ENCODE data around the gene ELOB. TPM values are rescaled to one million over a fixed set of nuclear protein-coding genes. Genes with fewer than 3 reads are reported as not detected.

ELOB gene
- total and polyA plus RNA-seq, 2 donors (not counting 1 experiment from before 2014, with no cell fraction given): 124 to 436 TPM

- Histone ChIP-seq H3K9me3 (ENCODE audit: control insufficient read depth, insufficient read depth, low read depth, low read length) (no peaks in the 10 kb centered on the region), H3K27me3 (ENCODE audit: control insufficient read depth, insufficient read depth, low read length) (no peaks in the 10 kb centered on the region), H2AFZ (ENCODE audit: low read length) (no peak overlapping the region), H4K20me1 (ENCODE audit: control insufficient read depth, extremely low read depth, insufficient read depth, low read length) (peaks cover 2% of the 10 kb centered on the region), H3K9ac (ENCODE audit: insufficient read depth, low read length) (no peak overlapping the region), H3K79me2 (ENCODE audit: control insufficient read depth, insufficient read depth, low read length) (peaks cover 56% of the 10 kb centered on the region), H3K27ac (ENCODE audit: insufficient read depth, low read length) (peak overlapping the region; percentile 20), H3K4me2 (ENCODE audit: extremely low read depth, insufficient read depth, low read length) (no peak overlapping the region), H3K4me1 (ENCODE audit: control insufficient read depth, extremely low read depth, insufficient read depth, low read length) (peaks cover 7% of the 10 kb centered on the region), H3K36me3 (ENCODE audit: control insufficient read depth, insufficient read depth, low read length) (peaks cover 28% of the 10 kb centered on the region), H3K4me3 (replicated peaks in 1 of 4; ENCODE audit: control extremely low read depth in 1 of 4, insufficient read depth in 1 of 4, low read depth in 3 of 4, low read length in 4 of 4) (no peak overlapping the region)
- DNase-seq (ENCODE audit: low read depth in 2 of 2): peak; percentile 14 to 41
- TF ChIP-seq, protein P1, sequence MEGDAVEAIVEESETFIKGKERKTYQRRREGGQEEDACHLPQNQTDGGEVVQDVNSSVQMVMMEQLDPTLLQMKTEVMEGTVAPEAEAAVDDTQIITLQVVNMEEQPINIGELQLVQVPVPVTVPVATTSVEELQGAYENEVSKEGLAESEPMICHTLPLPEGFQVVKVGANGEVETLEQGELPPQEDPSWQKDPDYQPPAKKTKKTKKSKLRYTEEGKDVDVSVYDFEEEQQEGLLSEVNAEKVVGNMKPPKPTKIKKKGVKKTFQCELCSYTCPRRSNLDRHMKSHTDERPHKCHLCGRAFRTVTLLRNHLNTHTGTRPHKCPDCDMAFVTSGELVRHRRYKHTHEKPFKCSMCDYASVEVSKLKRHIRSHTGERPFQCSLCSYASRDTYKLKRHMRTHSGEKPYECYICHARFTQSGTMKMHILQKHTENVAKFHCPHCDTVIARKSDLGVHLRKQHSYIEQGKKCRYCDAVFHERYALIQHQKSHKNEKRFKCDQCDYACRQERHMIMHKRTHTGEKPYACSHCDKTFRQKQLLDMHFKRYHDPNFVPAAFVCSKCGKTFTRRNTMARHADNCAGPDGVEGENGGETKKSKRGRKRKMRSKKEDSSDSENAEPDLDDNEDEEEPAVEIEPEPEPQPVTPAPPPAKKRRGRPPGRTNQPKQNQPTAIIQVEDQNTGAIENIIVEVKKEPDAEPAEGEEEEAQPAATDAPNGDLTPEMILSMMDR (conservative IDR thresholded peaks at IDR 0.05 in 1 of 2, IDR thresholded peaks at IDR 0.05 in 1 of 2; ENCODE audit: low read depth in 1 of 2, low read length in 2 of 2): no peak
- TF ChIP-seq EZH2 (IDR thresholded peaks at IDR 0.05; ENCODE audit: low read length, missing control alignments): no peak
Measured at GRCh38 chr16:2773188-2773968, 3.7 kb downstream of the ELOB start.

DNA sequence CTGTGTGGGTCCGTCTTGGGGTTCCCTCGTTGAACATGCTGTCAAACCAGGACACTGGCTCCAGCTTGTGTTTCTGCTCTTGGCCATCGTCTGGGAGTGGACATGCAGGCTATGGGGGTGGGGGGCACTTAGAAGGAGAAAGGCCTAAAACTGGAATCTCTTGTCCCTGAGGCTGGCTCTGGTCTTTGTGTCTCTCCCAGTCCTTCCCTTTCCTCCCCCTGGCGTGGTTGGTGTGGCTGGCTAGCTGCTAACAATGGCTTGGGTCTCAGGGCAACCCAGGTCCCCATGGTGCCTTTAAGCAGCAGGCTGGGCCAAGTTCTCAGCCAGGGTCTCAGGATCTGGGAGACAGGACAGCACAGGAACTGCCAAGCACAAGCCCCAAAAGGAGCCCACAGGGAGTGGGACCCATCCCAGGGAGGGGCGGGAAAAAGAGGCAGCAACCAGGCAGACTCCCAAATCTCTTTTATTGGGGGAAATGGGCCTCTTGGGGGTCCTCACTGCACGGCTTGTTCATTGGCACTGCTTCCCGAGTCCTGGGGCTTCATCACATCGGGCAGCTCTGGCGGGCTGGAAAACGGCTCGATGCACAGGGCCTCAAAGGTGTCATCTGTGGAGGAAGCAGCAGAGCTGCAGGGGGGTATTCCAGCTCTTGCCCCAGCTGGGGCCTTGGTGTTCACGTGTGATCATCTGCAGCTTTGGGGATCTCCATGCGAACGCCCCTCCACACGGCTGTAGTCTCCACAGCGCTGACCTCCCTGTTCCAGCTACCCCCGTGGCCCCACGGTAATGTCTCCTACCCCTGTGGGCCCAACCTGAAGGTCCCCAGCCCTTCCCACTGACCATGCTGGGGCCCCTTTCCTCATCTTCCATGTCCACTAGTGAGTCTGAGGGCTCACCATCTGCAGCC, 5.3 kb downstream of the ELOB start:
- Histone ChIP-seq H3K9me3 (ENCODE audit: control insufficient read depth, insufficient read depth, low read depth, low read length) (no peaks in the 10 kb centered on the region), H3K27ac (ENCODE audit: insufficient read depth, low read length) (no peak overlapping the region), H3K9ac (ENCODE audit: insufficient read depth, low read length) (no peak overlapping the region), H3K4me3 (replicated peaks in 1 of 4; ENCODE audit: control extremely low read depth in 1 of 4, insufficient read depth in 1 of 4, low read depth in 3 of 4, low read length in 4 of 4) (no peak overlapping the region), H2AFZ (ENCODE audit: low read length) (no peak overlapping the region), H3K4me1 (ENCODE audit: control insufficient read depth, extremely low read depth, insufficient read depth, low read length) (peaks cover 7% of the 10 kb centered on the region), H3K27me3 (ENCODE audit: control insufficient read depth, insufficient read depth, low read length) (no peaks in the 10 kb centered on the region), H4K20me1 (ENCODE audit: control insufficient read depth, extremely low read depth, insufficient read depth, low read length) (peaks cover 6% of the 10 kb centered on the region), H3K36me3 (ENCODE audit: control insufficient read depth, insufficient read depth, low read length) (peaks cover 41% of the 10 kb centered on the region), H3K4me2 (ENCODE audit: extremely low read depth, insufficient read depth, low read length) (no peak overlapping the region), H3K79me2 (ENCODE audit: control insufficient read depth, insufficient read depth, low read length) (peaks cover 57% of the 10 kb centered on the region)
- TF ChIP-seq, protein P1 (conservative IDR thresholded peaks at IDR 0.05 in 1 of 2, IDR thresholded peaks at IDR 0.05 in 1 of 2; ENCODE audit: low read depth in 1 of 2, low read length in 2 of 2): no peak
- no peak for TF ChIP-seq EZH2 (IDR thresholded peaks at IDR 0.05; ENCODE audit: low read length, missing control alignments)
- DNase-seq (ENCODE audit: low read depth in 2 of 2): no peak

Measured in fibroblast of lung (primary cell).